ENCODE measurements around the gene PDZD2.
A peak's percentile ranks its signal among the peaks of the same experiment; 100 is the strongest.

The PDZD2 gene

GRCh38 chr5:31918739-31919138, 279.8 kb downstream of the PDZD2 start:
- no peak overlapping the region for H3K4me3 ChIP-seq (ENCODE audit: control insufficient read depth, low read depth, low read length)
- DNase-seq (ENCODE audit: low read depth) = no peak
- TF ChIP-seq, protein P1, sequence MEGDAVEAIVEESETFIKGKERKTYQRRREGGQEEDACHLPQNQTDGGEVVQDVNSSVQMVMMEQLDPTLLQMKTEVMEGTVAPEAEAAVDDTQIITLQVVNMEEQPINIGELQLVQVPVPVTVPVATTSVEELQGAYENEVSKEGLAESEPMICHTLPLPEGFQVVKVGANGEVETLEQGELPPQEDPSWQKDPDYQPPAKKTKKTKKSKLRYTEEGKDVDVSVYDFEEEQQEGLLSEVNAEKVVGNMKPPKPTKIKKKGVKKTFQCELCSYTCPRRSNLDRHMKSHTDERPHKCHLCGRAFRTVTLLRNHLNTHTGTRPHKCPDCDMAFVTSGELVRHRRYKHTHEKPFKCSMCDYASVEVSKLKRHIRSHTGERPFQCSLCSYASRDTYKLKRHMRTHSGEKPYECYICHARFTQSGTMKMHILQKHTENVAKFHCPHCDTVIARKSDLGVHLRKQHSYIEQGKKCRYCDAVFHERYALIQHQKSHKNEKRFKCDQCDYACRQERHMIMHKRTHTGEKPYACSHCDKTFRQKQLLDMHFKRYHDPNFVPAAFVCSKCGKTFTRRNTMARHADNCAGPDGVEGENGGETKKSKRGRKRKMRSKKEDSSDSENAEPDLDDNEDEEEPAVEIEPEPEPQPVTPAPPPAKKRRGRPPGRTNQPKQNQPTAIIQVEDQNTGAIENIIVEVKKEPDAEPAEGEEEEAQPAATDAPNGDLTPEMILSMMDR (conservative IDR thresholded peaks at IDR 0.05; ENCODE audit: control insufficient read depth, insufficient read depth, low read depth, low read length) = no peak

GRCh38 chr5:31921852-31922305, 282.9 kb downstream of the PDZD2 start:
- TF ChIP-seq, protein P1 (conservative IDR thresholded peaks at IDR 0.05; ENCODE audit: control insufficient read depth, insufficient read depth, low read depth, low read length) = no peak
- no peak overlapping the region for H3K4me3 ChIP-seq (ENCODE audit: control insufficient read depth, low read depth, low read length)
- peak; percentile 82 for DNase-seq (ENCODE audit: low read depth)

DNA sequence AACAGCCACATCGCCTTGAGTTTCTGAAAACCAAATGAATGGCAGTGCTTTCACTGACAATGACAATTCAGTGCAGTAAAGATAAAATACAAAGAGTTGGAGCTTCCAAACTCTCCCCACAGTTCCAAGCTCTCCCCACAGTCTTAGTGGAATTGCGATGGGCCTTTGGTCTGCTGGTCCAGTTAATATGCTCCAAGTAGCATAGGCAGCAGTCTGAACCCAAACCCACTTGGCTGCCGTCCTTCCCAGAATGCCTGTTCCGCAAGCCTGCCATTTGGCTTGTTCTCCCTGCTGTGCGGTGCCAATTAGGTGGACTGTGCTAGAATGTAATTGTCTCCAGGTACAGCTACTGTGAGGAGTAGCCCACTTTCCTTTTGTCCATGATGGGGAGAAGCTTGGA, 285.1 kb downstream of the PDZD2 start:
- TF ChIP-seq, protein P1 (conservative IDR thresholded peaks at IDR 0.05; ENCODE audit: control insufficient read depth, insufficient read depth, low read depth, low read length) = no peak
- DNase-seq (ENCODE audit: low read depth) = no peak
- no peak overlapping the region for H3K4me3 ChIP-seq (ENCODE audit: control insufficient read depth, low read depth, low read length)

GRCh38 chr5:31931874-31932273, 292.9 kb downstream of the PDZD2 start:
- H3K4me3 ChIP-seq (ENCODE audit: control insufficient read depth, low read depth, low read length) = no peak overlapping the region
- DNase-seq (ENCODE audit: low read depth) = no peak
- TF ChIP-seq, protein P1 (conservative IDR thresholded peaks at IDR 0.05; ENCODE audit: control insufficient read depth, insufficient read depth, low read depth, low read length) = no peak

DNA sequence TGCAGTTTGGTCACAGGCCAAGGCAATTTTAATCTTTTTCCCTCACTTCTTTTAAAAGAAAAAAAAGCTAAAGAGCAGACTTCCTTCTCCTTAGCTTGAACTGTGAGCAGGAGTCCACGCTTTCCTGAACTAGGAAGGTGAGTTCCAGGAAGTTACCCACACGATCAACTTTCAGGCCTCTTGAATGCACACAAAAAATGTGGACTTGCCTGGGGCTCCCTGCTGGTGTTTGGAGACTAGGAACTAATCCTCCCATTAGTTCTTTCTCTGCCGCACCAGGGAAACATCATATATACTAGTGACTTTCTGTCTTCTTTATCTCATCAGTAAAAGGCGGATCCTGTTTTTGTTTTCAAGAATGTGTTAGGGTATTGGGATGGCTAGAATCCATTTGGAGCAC, 295.2 kb downstream of the PDZD2 start:
- no peak for DNase-seq (ENCODE audit: low read depth)
- TF ChIP-seq, protein P1 (conservative IDR thresholded peaks at IDR 0.05; ENCODE audit: control insufficient read depth, insufficient read depth, low read depth, low read length) = no peak
- no peak overlapping the region for H3K4me3 ChIP-seq (ENCODE audit: control insufficient read depth, low read depth, low read length)

GRCh38 chr5:31935496-31936369, 296.8 kb downstream of the PDZD2 start:
- no peak overlapping the region for H3K4me3 ChIP-seq (ENCODE audit: control insufficient read depth, low read depth, low read length)
- TF ChIP-seq, protein P1 (conservative IDR thresholded peaks at IDR 0.05; ENCODE audit: control insufficient read depth, insufficient read depth, low read depth, low read length) = no peak
- DNase-seq (ENCODE audit: low read depth) = no peak
